Adrenal gland (tissue), 5 donors: ENCODE data around the gene CALD1.

Experiments
- CTCF ChIP-seq, 6 experiments: fragments of 450-650 bp in 4 of 6; fragments of 200-600 bp in 2 of 6; sonication (generic) in 1 of 6; IDR thresholded peaks; 1 replicate in 5 of 6; 2 replicates in 1 of 6; pipeline versions ENCODE4 v1.5.1 to v1.8.0; 2016 to 2021; ENCODE audit warnings: antibody characterized with exemption in 6 of 6, mild to moderate bottlenecking in 2 of 6, moderate library complexity in 1 of 6
- POLR2A ChIP-seq, 2 donors: fragments of 450-650 bp; IDR thresholded peaks; one replicate each; pipeline ENCODE4 v1.6.1; 2017; ENCODE audit warnings: antibody characterized with exemption in 2 of 2, mild to moderate bottlenecking in 2 of 2, moderate library complexity in 1 of 2
- donor health status: DM: no; HTN: no; CAD: no.

GRCh38 chr7:134878746-134879357, 99.4 kb downstream of the CALD1 start:
- no peak for TF ChIP-seq CTCF (IDR thresholded peaks at IDR 0.05)
- no peak for TF ChIP-seq POLR2A (IDR thresholded peaks at IDR 0.05)
